A673 (cell line): ENCODE data around the gene ZNF362. TPM values are rescaled to one million over a fixed set of nuclear protein-coding genes. Genes with fewer than 3 reads are reported as not detected.

Experiments used
- BruUV-seq: library from RNA; stranded (reverse); fragments of 400-500 nt; replicated peaks from 2 replicates; lab custom pipeline; 2021; lab: Mats Ljungman, UMichigan
- CTCF ChIA-PET: fragments of 300-600 bp; sonication (Branson Sonifier 250); formaldehyde crosslinking; loops from one replicate; lab custom pipeline; 2022; ENCODE audit warnings: antibody characterized with exemption; lab: Charles Lee
- POLR2A ChIA-PET: fragments of 300-600 bp; sonication (Branson Sonifier 250); formaldehyde crosslinking; loops from one replicate; lab custom pipeline; 2022; ENCODE audit warnings: antibody characterized with exemption; ENCODE audit not compliant: low non-redundant PET; lab: Charles Lee
- DNase-seq: peaks from one replicate; pipeline ENCODE4 v3.0.0-alpha.2; 2015; ENCODE audit warnings: low spot score
- H3K27ac ChIP-seq: fragments of 200-600 bp; sonication (generic); 2 replicates; pipeline ENCODE4 v1.5.1; 2016; ENCODE audit warnings: mixed run types, low read depth, mild to moderate bottlenecking, mixed read lengths, antibody characterized with exemption, low read length; ENCODE audit not compliant: poor library complexity, severe bottlenecking
- H3K27me3 ChIP-seq: fragments of 200-600 bp; sonication (generic); replicated peaks from 2 replicates; pipeline ENCODE4 v1.6.1; 2017; ENCODE audit warnings: mixed run types, low read depth, mild to moderate bottlenecking, mixed read lengths, antibody characterized with exemption, low read length; ENCODE audit not compliant: insufficient read depth, poor library complexity
- H3K36me3 ChIP-seq: fragments of 200-600 bp; sonication (generic); 2 replicates; pipeline ENCODE4 v1.6.1; 2016; ENCODE audit warnings: mixed run types, mild to moderate bottlenecking, mixed read lengths, antibody characterized with exemption, low read length; ENCODE audit not compliant: insufficient read depth, poor library complexity, severe bottlenecking
- H3K4me1 ChIP-seq: fragments of 200-600 bp; sonication (generic); 2 replicates; pipeline ENCODE4 v1.6.1; 2017; ENCODE audit warnings: mixed run types, mild to moderate bottlenecking, mixed read lengths, antibody characterized with exemption, low read length; ENCODE audit not compliant: insufficient read depth, poor library complexity, severe bottlenecking
- H3K4me3 ChIP-seq: fragments of 200-600 bp; sonication (generic); 2 replicates; pipeline ENCODE4 v1.5.1; 2016; ENCODE audit warnings: low read depth, mixed run types, mild to moderate bottlenecking, mixed read lengths, low read length; ENCODE audit not compliant: poor library complexity, severe bottlenecking
- H3K9me3 ChIP-seq: fragments of 200-600 bp; sonication (generic); 2 replicates; pipeline ENCODE4 v1.6.1; 2016; ENCODE audit warnings: mixed run types, low read depth, mild to moderate bottlenecking, mixed read lengths, antibody characterized with exemption, low read length; ENCODE audit not compliant: poor library complexity, severe bottlenecking
- CTCF ChIP-seq: fragments of 300-800, 200-600 bp; sonication (generic); conservative IDR thresholded peaks from 2 replicates; pipeline ENCODE4 v1.5.1; 2017; ENCODE audit warnings: low read depth, mild to moderate bottlenecking, antibody characterized with exemption, low read length, moderate library complexity, mixed read lengths
- EZH2 ChIP-seq: fragments of 200-600 bp; sonication (generic); IDR thresholded peaks from 2 replicates; pipeline ENCODE4 v1.6.1; 2017; ENCODE audit warnings: borderline replicate concordance, low read depth, mild to moderate bottlenecking, mixed read lengths, antibody characterized with exemption, low read length; ENCODE audit not compliant: poor library complexity, severe bottlenecking
- intact Hi-C: fragments of 100-400 bp; cut with micrococcal nuclease; formaldehyde crosslinking; loops from one replicate; pipeline ENCODE4 v1.10.0; 2022; ENCODE audit not compliant: unreplicated experiment
- total RNA-seq: library from RNA; stranded (reverse); gene quantifications from 2 replicates; pipeline ENCODE4 v1.2.3, GENCODE V29; 2021

Gene ZNF362
- total RNA-seq, 1 experiment from 2014 or later, result 40.1 TPM

DNA sequence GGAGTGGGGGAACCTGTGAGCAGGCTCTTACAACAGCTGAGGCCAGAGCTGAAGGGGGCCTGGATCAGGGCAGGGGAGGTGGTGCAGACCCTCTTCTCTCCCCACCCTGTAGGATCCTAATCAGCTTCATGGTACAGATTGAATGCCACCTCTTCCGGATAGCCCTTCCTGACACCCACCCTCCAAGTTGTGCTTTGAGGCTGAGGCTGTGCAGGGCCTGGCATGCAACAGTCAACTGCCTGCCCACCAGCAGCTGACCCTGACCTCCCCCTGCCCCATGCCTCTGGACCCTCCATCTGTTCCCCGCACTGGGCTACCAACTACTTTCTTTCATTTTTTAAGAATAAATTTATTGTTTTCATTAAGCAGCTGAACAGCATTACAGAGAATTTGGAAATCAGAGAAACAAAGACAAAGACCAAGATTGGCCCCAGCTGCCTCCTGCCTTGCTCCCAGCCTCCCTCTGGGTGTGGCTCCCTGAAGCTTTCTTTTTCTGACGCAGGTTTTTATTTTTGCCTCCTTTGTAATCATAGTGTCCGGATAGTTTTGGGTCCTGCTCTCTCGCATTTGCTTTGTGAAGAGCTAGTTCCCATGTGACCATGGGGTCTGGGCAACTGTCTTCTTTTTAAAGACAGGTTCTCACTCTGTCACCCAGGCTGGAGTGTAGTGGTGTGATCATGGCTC lies 12.8 kb downstream of the ZNF362 start:
- Histone ChIP-seq H3K9me3 (no peaks in the 10 kb centered on the region), H3K27me3 (no peaks in the 10 kb centered on the region), H3K27ac (no peak overlapping the region), H3K36me3 (peaks cover 9% of the 10 kb centered on the region), H3K4me1 (no peaks in the 10 kb centered on the region), H3K4me3 (no peak overlapping the region)
- no TSS peak for BruUV-seq
- ChIA-PET CTCF (no interaction called here), POLR2A (no interaction called here)
- no peak for TF ChIP-seq EZH2
- no peak for TF ChIP-seq CTCF
- intact Hi-C loops, result no loop called here
- DNase-seq, result no peak

- no TSS peak for BruUV-seq
- intact Hi-C loops, result no loop called here
- ChIA-PET CTCF (no interaction called here), POLR2A (no interaction called here)
- Histone ChIP-seq H3K27me3 (no peaks in the 10 kb centered on the region), H3K27ac (no peak overlapping the region), H3K36me3 (peaks cover 9% of the 10 kb centered on the region), H3K4me1 (no peaks in the 10 kb centered on the region), H3K4me3 (no peak overlapping the region), H3K9me3 (no peaks in the 10 kb centered on the region)
- TF ChIP-seq EZH2 (no peak), CTCF (no peak)
- DNase-seq, result no peak
These were observed 13.3 kb downstream of the ZNF362 start for GRCh38 chr1:33269621-33270020.

DNA sequence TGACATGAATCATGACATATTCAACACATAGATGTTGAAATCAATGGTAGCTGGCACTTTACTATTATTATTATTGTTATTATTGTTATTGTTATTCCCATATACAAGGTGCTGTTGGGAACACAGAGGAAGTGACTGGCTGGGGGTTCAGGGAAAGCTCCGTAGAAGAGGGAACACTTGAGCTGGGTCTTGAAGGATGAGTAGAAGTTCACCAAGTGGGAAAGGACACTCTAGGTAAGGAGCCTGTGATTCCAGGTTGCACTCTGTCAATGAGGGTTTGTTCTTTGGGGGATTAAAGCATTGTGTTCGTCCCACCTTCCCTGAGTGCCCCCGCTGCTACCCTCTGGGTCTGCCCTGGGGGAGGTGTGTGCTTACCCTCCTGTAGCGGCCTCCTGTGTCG lies 14.1 kb downstream of the ZNF362 start:
- Histone ChIP-seq H3K9me3 (no peaks in the 10 kb centered on the region), H3K4me3 (no peak overlapping the region), H3K4me1 (no peaks in the 10 kb centered on the region), H3K27ac (no peak overlapping the region), H3K36me3 (peaks cover 9% of the 10 kb centered on the region), H3K27me3 (no peaks in the 10 kb centered on the region)
- DNase-seq, result no peak
- no peak for TF ChIP-seq CTCF
- ChIA-PET POLR2A (no interaction called here), CTCF (no interaction called here)
- intact Hi-C loops, result no loop called here
- BruUV-seq, result no TSS peak
